ELR (cell line): Measurements from ENCODE around the gene HPCAL1.
A peak's percentile ranks its signal among the peaks of the same experiment; 100 is the strongest.
"Not testable (repeated sequence)": the region's sequence is repeated elsewhere in the genome, so short reads cannot be mapped to it uniquely, and the experiment has no call there.

Experiments
- DNase-seq: peaks from one replicate; pipeline ENCODE4 v3.0.0-alpha.2; 2015; ENCODE audit warnings: low read depth

The HPCAL1 gene

DNA sequence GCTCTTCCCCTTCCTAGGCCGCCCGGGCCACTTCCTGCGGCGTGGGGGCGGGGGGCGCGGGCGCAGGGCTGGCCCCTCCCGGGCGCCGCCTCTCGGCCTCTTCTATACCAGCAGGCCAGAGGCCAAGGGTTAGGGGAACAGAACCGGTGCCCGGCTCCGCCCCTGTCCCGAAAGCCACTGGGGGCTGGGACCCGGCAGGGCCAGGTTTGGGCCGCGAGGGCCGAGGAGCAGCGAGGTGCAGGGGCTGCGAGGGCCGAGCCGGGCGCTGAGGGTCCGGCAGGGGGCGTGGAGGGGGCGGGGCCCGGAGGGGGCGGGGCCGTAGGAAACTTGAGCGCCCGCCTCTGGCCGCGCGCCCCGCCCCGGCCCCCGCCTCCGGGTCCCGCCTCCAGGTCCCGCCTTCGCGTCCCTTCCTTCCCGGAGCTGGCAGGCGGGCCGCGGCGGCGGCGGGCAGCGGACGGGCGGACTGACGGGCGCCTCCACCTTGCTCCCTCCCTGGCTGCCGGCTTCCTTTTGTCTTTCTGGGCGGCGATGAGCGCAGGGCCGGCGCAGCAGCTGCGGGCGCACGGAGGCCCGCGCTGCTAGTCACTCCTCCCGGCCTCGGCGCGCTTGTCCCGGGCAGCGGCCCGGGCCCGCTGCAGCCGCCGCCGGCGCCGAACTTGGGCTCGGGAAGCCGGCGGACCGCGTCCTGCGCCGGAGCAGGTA is at the start of gene HPCAL1:
Gene HPCAL1, plus strand, starts transcription at position 426 of the 702 bp plus-strand sequence. CDS start 116,854 bp downstream, outside the sequence.
- peak; percentile 85 for DNase-seq

DNA sequence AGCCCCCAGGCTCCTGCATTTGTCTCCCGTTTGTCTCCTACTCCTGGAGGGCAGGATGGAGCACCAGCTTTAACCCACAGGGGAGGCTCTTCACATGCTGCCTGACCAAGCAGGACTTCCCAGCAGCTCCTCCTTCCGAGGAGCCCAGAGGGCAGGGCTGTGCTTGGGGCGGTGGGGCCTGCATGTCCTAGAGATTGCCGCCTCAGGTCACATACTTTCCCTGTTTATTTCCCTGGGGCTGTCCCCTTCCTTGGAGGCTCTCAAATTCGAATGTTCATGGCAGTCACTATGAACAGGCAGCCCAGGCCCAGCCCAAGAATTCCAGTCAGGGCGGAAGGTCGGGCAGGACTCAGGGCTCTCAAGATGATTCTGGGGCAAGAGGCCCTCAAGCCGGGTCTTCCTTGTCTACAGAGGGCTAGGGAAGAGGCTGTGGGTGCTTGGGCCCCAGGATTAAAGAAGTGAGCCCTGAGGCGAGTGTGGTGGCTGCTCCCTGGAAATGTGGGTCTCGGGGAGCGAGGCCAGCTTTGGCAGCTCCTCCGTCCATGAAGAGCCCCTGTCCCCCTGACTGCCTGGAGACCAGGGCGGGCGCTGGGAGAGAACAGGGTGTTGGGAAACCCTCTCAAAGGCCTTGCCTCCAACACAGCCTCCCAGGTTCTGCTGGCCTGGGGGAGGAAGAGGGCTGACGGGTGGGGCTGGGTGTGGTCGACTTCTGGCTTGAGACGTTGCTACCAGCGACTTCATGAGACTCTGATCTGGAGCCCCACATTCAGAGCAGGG is 48.9 kb upstream of the HPCAL1 start:
- no peak for DNase-seq

DNA sequence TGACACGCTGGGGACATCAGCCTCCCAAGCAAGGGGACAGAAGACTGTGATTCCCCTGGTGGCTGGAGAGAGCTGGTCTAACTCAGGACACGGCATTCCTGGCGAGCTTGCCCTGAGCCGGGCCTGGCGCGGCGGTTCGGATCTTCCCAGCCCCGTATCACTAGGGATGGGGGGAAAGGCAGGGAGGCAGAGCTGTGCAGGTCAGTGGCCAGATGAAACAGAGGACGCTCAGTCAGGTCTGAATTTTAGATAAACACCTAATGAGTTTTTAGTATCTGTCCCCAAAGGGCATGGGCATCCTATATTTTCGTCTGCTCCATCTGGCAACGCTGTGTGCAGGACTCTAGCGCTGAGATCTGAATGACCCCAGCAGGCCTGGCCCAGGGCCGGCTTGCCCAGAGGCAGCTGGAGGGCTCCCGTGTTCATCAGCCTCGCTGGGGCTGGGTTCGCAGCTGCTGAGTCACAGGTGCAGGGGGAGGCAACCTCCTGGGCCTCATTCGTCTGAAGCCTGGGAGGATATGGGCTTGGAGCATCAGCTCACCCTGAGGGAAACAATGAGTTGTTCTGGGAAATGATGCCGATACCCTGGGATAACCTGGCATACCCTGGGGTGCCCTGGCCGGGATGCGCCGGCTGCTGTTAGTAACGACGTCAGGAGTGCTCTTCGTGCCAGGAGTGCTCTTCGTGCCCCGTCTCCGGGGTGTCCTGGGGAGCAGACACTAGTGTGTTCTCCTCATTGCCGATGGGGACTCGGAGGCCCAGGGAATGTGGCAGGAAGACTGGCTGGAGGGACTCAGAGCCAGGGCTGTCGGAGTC is 48.1 kb upstream of the HPCAL1 start:
- DNase-seq = peak; percentile 86

- no peak for DNase-seq
Measured at GRCh38 chr2:10255189-10256030, 47.3 kb upstream of the HPCAL1 start.

- no peak for DNase-seq
Measured at GRCh38 chr2:10256031-10256514, 46.6 kb upstream of the HPCAL1 start.

GRCh38 chr2:10256515-10257031 is 46.1 kb upstream of the HPCAL1 start:
- DNase-seq = no peak

- no peak for DNase-seq
Measured at GRCh38 chr2:10257036-10257435, 45.7 kb upstream of the HPCAL1 start.

DNA sequence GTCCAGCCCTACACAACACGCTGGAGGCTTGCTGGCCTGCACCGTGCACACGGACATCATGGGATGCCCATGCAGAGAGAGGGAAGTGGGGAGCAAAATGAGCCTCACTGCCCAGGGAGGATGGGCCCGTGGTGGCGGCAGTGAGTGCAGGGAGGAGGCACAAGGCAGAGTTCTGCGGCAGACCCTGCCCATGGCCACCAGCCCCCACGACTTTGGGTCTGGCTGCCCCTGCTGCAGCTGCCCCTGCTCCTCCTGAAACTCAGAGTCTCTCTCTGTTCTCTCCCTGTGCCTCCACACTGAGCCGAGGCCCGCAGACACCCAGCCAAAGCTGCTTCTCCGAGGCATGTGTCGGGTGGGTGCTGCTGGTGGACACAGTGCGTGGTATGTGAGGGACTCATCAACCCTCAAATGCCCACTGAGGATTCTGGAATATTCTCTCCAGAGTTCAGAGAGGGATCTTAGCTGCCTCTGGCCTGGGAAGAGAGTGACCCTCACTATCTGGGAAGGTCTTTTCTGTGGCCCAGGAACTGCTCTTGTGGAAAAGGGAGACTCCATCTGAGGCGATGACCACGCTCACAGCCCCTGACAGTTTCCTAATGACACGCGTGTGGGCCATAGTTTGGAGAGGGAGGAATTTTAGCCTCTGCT is 45.1 kb upstream of the HPCAL1 start:
- no peak for DNase-seq

- no peak for DNase-seq
Measured at GRCh38 chr2:10258326-10258725, 44.4 kb upstream of the HPCAL1 start.

GRCh38 chr2:10258726-10259125 is 44.0 kb upstream of the HPCAL1 start:
- DNase-seq = no peak

- peak; percentile 61 for DNase-seq
Measured at GRCh38 chr2:10260130-10260529, 42.6 kb upstream of the HPCAL1 start.

DNA sequence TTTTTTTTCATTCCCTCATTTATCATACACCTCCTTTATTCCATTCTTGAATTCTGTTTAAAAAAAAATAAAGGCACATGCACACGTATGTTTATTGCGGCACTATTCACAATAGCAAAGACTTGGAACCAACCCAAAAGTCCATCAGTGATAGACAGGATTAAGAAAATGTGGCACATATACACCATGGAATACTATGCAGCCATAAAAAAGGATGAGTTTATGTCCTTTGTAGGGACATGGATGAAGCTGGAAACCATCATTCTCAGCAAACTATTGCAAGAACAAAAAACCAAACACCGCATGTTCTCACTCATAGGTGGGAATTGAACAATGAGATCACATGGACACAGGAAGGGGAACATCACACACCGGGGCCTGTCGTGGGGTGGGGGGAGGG is 39.2 kb upstream of the HPCAL1 start:
- DNase-seq = not testable (repeated sequence)

DNA sequence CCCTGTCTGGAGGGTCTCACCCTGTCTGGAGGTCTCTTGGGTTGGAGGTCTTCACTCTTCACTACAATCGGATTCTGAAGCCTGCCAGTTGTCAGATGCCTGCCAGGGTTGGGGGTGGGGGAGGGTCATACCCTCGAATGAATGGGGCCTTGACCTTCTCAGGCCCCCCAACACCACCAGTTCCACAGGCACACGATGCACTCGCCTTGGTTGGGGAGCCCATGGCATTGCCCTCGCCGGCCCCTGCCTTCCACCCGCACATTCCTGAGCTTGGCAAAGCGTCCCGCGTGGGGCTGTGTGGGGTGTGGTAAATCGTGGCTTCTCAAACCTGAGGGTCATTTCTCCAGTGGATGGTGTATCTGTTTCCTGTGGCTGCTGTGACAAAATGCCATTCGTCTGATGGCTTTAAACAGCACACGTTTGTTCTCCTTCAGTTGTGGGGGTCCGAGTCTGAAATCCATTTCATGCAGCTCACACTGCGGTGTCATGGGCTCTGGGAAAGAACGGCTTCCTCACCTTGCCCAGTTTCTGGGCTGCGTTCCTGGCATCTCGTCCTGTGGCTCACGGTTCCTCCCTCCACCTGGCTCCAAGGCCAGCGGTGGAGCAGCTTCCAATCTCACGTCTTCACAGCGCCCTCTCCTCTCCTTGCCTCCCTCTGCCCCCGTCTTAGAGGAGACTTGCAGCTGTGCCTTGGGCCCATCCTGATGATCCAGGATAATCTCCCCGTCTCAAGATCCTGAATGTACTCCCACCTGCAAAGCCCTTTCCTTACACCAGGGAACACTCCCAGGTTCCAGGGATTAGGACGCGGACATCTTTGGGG is 38.0 kb upstream of the HPCAL1 start:
- DNase-seq = no peak

DNA sequence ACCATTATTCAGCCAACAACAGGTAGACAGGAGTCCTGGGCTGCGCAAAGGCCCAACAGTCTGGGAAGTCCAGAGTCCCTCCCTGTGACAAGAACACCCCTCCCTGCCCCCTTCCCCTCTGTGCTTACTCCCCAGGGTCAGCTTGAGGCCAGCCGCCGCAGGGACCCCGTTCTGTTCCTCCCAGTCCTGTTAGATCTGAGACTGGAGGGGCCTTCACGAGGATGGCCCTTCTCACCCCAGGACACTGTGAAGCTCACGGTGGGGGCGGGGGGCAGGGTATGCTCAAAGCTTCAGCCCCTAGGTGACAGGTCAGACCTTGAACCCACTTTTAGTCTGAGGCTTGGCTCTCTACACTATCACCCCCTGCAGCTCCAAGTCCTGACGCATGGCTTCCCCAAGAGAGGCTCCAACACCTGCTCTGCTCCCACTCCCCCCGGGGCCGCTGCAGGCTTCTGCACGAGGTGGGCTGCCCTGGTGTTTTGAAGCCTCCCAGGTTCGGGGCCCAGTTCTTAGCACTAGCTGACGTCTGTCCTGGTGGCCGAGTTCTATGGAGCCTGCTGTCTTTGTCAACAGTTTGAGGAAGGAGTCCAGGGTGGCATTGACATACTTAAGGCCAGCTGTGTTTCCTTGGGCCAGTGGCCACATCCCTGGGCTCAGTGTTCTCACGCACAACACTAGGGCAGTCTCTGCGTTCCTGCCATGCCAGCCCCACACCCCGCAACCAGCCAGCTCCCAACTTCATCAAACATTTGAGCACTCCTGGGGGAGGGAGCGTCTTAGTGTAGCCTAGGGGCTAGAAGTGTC is 37.2 kb upstream of the HPCAL1 start:
- DNase-seq = no peak

DNA sequence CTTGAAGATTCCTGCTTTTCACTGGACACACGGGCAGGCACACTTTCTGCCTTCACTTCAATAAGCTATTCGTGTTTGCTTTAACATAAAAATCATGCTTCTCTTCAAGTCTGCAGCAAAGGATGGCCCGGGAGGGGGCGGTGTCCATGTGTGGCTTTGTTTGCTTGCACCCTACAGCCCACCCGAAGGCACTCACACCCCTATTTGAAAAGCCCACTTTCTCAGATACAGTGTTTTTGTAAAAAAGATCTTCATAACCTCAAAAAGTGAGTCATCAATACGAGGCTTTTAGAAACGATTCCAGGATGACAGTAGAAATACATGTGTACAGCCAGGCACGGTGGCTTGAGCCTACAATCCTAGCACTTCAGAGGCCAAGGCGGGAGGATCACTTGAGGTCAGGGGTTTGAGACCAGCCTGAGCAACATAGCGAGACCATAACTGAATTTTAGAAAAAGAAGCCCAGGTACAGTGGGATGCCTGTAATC is 36.5 kb upstream of the HPCAL1 start:
- DNase-seq = peak; percentile 56

- no peak for DNase-seq
Measured at GRCh38 chr2:10267036-10267435, 35.7 kb upstream of the HPCAL1 start.

GRCh38 chr2:10267551-10268465 is 34.9 kb upstream of the HPCAL1 start:
- DNase-seq = no peak

- DNase-seq = no peak
Measured at GRCh38 chr2:10269291-10269690, 33.4 kb upstream of the HPCAL1 start.
